GM12878 (cell line): ENCODE data around the gene HCK.

ENCODE experiments used
- CTCF ChIP-seq, 3 experiments: IDR thresholded peaks in 2 of 3; conservative IDR thresholded peaks in 1 of 3; 2 replicates each; pipeline ENCODE4 v1.5.1; 2011; ENCODE audit warnings: low read depth in 3 of 3, low read length in 3 of 3, mild to moderate bottlenecking in 3 of 3, control low read depth in 2 of 3, moderate library complexity in 2 of 3, inconsistent platforms in 1 of 3, mixed read lengths in 1 of 3; ENCODE audit not compliant: control insufficient read depth in 2 of 3, insufficient read depth in 1 of 3; ENCODE audit errors: extremely low read depth in 1 of 3
- ELK1 ChIP-seq: IDR thresholded peaks from 2 replicates; pipeline ENCODE4 v1.6.1; 2012; ENCODE audit warnings: low read depth, low read length, improper control_type of control experiment
- EP300 ChIP-seq, 2 experiments: fragments of 150-350 bp in 1 of 2; IDR thresholded peaks; 2 replicates each; pipeline ENCODE4 v1.6.1; 2011 to 2012; ENCODE audit warnings: low read depth in 2 of 2, low read length in 2 of 2, borderline replicate concordance in 1 of 2, improper control_type of control experiment in 1 of 2, inconsistent platforms in 1 of 2; ENCODE audit not compliant: control insufficient read depth in 1 of 2
- ESRRA ChIP-seq: IDR thresholded peaks from 2 replicates; pipeline ENCODE4 v1.6.1; 2012; ENCODE audit warnings: mild to moderate bottlenecking, low read length, improper control_type of control experiment
- EZH2 ChIP-seq: IDR thresholded peaks from 2 replicates; pipeline ENCODE4 v1.6.1; 2012; ENCODE audit warnings: low read depth, mild to moderate bottlenecking, control low read depth, inconsistent platforms, low read length, borderline replicate concordance; ENCODE audit not compliant: control insufficient read depth
- MEF2A ChIP-seq: IDR thresholded peaks from 2 replicates; pipeline ENCODE4 v1.6.1; 2011; ENCODE audit warnings: low read depth, mild to moderate bottlenecking, low read length, moderate library complexity; ENCODE audit not compliant: insufficient read depth
- POLR2A ChIP-seq: IDR thresholded peaks from 2 replicates; pipeline ENCODE4 v1.6.1; 2011; ENCODE audit warnings: low read depth, mild to moderate bottlenecking, low read length
- POLR2AphosphoS5 ChIP-seq: IDR thresholded peaks from 2 replicates; pipeline ENCODE4 v1.6.1; 2011; ENCODE audit warnings: mild to moderate bottlenecking, low read length, inconsistent platforms
- ZNF687 ChIP-seq: fragments of 450-650 bp; IDR thresholded peaks from 2 replicates; pipeline ENCODE4 v1.6.1; 2017; ENCODE audit warnings: mild to moderate bottlenecking, moderate library complexity

- TF ChIP-seq CTCF (IDR thresholded peaks at IDR 0.05 in 2 of 3, conservative IDR thresholded peaks at IDR 0.05 in 1 of 3; ENCODE audit: control insufficient read depth in 2 of 3, extremely low read depth in 1 of 3, insufficient read depth in 1 of 3, low read depth in 3 of 3, low read length in 3 of 3) (no peak), POLR2A (no peak), ESRRA (no peak), POLR2AphosphoS5 (no peak), EZH2 (no peak), ELK1 (no peak), EP300 (IDR thresholded peaks at IDR 0.05; ENCODE audit: borderline replicate concordance in 1 of 2, control insufficient read depth in 1 of 2, low read depth in 2 of 2, low read length in 2 of 2) (no peak), MEF2A (no peak), ZNF687 (no peak)
These were observed 90.9 kb downstream of the HCK start for GRCh38 chr20:32142991-32143390.
